Measurements from ENCODE around the gene VPS37D. TPM values are rescaled to one million over a fixed set of nuclear protein-coding genes. Genes with fewer than 3 reads are reported as not detected.

The VPS37D gene
- total RNA-seq, 1 donor from 2014 or later: 2.4 TPM

GRCh38 chr7:73628504-73628903 lies 39.1 kb upstream of the VPS37D start:
- Histone ChIP-seq H3K36me3 (ENCODE audit: control insufficient read depth, insufficient read depth, low read length) (no peaks in the 10 kb centered on the region), H3K27me3 (ENCODE audit: control insufficient read depth, insufficient read depth, low read length) (peaks cover 16% of the 10 kb centered on the region), H3K4me3 (ENCODE audit: low read depth, low read length) (no peak overlapping the region)
- DNase-seq (ENCODE audit: low read depth) (no peak), FAIRE-seq (no peak)
- TF ChIP-seq CTCF (IDR thresholded peaks at IDR 0.05; ENCODE audit: insufficient read depth, low read length, severe bottlenecking): no peak

GRCh38 chr7:73631558-73631957 lies 36.1 kb upstream of the VPS37D start:
- Histone ChIP-seq H3K27me3 (ENCODE audit: control insufficient read depth, insufficient read depth, low read length) (peaks cover 12% of the 10 kb centered on the region), H3K4me3 (ENCODE audit: low read depth, low read length) (no peak overlapping the region), H3K36me3 (ENCODE audit: control insufficient read depth, insufficient read depth, low read length) (no peaks in the 10 kb centered on the region)
- DNase-seq (ENCODE audit: low read depth) (no peak), FAIRE-seq (no peak)
- TF ChIP-seq CTCF (IDR thresholded peaks at IDR 0.05; ENCODE audit: insufficient read depth, low read length, severe bottlenecking): no peak

GRCh38 chr7:73633323-73633722 lies 34.3 kb upstream of the VPS37D start:
- Histone ChIP-seq H3K4me3 (ENCODE audit: low read depth, low read length) (no peak overlapping the region), H3K36me3 (ENCODE audit: control insufficient read depth, insufficient read depth, low read length) (no peaks in the 10 kb centered on the region), H3K27me3 (ENCODE audit: control insufficient read depth, insufficient read depth, low read length) (peaks cover 4% of the 10 kb centered on the region)
- TF ChIP-seq CTCF (IDR thresholded peaks at IDR 0.05; ENCODE audit: insufficient read depth, low read length, severe bottlenecking): no peak
- DNase-seq (ENCODE audit: low read depth) (no peak), FAIRE-seq (no peak)

- no peak for FAIRE-seq
These were observed 33.8 kb upstream of the VPS37D start for GRCh38 chr7:73633844-73634243.

GRCh38 chr7:73635428-73636200 lies 32.0 kb upstream of the VPS37D start:
- DNase-seq (ENCODE audit: low read depth) (no peak), FAIRE-seq (no peak)
- H3K27me3 ChIP-seq (ENCODE audit: control insufficient read depth, insufficient read depth, low read length): no peaks in the 10 kb centered on the region
- no peak for TF ChIP-seq CTCF (IDR thresholded peaks at IDR 0.05; ENCODE audit: insufficient read depth, low read length, severe bottlenecking)
- no peak overlapping the region for H3K4me3 ChIP-seq (ENCODE audit: low read depth, low read length)
- no peaks in the 10 kb centered on the region for H3K36me3 ChIP-seq (ENCODE audit: control insufficient read depth, insufficient read depth, low read length)

More at GRCh38 chr7:73633844-73634243, 33.8 kb upstream of the VPS37D start:
- no peak for TF ChIP-seq CTCF (IDR thresholded peaks at IDR 0.05; ENCODE audit: insufficient read depth, low read length, severe bottlenecking)
- Histone ChIP-seq H3K4me3 (ENCODE audit: low read depth, low read length) (no peak overlapping the region), H3K36me3 (ENCODE audit: control insufficient read depth, insufficient read depth, low read length) (no peaks in the 10 kb centered on the region), H3K27me3 (ENCODE audit: control insufficient read depth, insufficient read depth, low read length) (no peaks in the 10 kb centered on the region)
- no peak for DNase-seq (ENCODE audit: low read depth)

- DNase-seq (ENCODE audit: low read depth) (no peak), FAIRE-seq (no peak)
- TF ChIP-seq CTCF (IDR thresholded peaks at IDR 0.05; ENCODE audit: insufficient read depth, low read length, severe bottlenecking): no peak
- H3K4me3 ChIP-seq (ENCODE audit: low read depth, low read length): no peak overlapping the region
- H3K27me3 ChIP-seq (ENCODE audit: control insufficient read depth, insufficient read depth, low read length): no peaks in the 10 kb centered on the region
- no peaks in the 10 kb centered on the region for H3K36me3 ChIP-seq (ENCODE audit: control insufficient read depth, insufficient read depth, low read length)
These were observed 28.7 kb upstream of the VPS37D start for GRCh38 chr7:73638911-73639310.

Measured in bronchial epithelial cell (primary cell).